ES-I3 (cell line): ENCODE data around the gene CACNA1C.

Experiments
- H3K36me3 ChIP-seq: 2 replicates; pipeline ENCODE4 v1.6.1; 2013; ENCODE audit warnings: mild to moderate bottlenecking, low read length, control low read depth, moderate library complexity; ENCODE audit not compliant: insufficient read depth
- H3K4me1 ChIP-seq: 2 replicates; pipeline ENCODE4 v1.6.1; 2013; ENCODE audit warnings: mild to moderate bottlenecking, control low read depth, low read length; ENCODE audit not compliant: insufficient read depth
- H3K9ac ChIP-seq: 2 replicates; pipeline ENCODE4 v1.6.1; 2013; ENCODE audit warnings: low read depth, mild to moderate bottlenecking, low read length, moderate library complexity
- H3K9me3 ChIP-seq: 2 replicates; pipeline ENCODE4 v1.6.1; 2013; ENCODE audit warnings: mild to moderate bottlenecking, low read length, moderate library complexity; ENCODE audit not compliant: control insufficient read depth, insufficient read depth

Gene CACNA1C

DNA sequence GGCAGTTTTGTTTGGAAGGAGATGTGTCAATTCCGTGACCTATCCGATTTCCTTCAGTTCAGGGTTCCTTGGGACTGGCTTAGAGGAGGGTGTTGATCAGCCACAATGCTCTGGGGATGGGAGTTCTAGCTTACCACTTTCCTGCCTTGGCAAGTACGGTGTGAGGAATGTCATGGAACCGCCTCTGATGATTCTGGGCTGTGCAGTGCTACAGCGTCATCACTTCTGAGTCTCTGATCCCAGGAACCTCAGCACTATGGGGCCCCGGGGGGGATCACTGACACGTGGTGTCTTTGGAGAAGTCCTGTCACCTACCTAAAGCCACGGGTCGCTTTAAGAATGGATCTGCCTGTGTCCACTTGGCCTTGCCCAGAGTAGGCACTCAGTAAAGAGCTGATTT, 470.5 kb downstream of the CACNA1C start:
- Histone ChIP-seq H3K4me1 (no peaks in the 10 kb centered on the region), H3K9ac (no peak overlapping the region), H3K36me3 (no peaks in the 10 kb centered on the region), H3K9me3 (no peaks in the 10 kb centered on the region)

DNA sequence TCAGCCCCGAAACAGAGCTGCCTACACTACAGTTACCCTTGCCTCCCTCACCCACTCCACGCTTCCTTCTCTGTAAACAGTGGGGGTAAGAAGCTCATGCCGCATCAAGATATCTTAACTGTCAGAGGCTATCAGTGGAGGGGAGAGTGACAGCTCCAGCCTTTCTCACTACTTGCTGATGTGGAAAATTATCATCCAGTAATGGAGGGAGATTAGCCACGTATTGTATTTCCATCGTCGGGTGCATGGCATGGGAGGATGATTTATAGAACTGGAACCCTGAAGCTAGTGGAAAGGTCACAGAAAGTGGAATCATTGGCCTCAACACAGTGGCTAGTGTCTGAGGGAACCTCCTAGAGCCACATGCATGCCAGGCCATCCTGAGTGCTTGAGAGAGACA, 471.1 kb downstream of the CACNA1C start:
- Histone ChIP-seq H3K4me1 (no peaks in the 10 kb centered on the region), H3K9ac (no peak overlapping the region), H3K36me3 (no peaks in the 10 kb centered on the region), H3K9me3 (no peaks in the 10 kb centered on the region)

- no peaks in the 10 kb centered on the region for H3K9me3 ChIP-seq
- no peaks in the 10 kb centered on the region for H3K36me3 ChIP-seq
- no peaks in the 10 kb centered on the region for H3K4me1 ChIP-seq
- no peak overlapping the region for H3K9ac ChIP-seq
Observed at GRCh38 chr12:2526371-2526770, 473.6 kb downstream of the CACNA1C start.

GRCh38 chr12:2528001-2528400, 475.2 kb downstream of the CACNA1C start:
- H3K36me3 ChIP-seq, result no peaks in the 10 kb centered on the region
- H3K9me3 ChIP-seq, result no peaks in the 10 kb centered on the region
- no peak overlapping the region for H3K9ac ChIP-seq
- no peaks in the 10 kb centered on the region for H3K4me1 ChIP-seq

DNA sequence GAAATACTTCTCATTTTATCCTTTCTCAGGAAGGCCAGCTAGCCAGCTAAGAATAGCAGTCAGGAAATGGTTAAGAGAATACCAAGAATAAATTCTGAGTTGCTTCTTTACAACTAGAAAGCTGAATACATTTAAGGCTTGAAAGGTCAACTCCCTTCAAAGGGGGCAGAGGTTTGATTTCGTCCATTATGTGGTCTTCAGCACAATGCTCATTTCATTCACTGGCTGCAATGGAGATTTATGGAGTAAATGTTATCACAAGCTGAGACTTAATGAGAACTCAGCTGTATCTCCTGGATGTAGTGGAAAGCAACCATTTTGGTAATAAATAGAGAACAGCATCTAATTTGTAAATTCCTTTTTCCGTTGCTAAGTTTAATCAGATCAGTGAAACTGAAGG, 477.0 kb downstream of the CACNA1C start:
- H3K36me3 ChIP-seq, result no peaks in the 10 kb centered on the region
- no peak overlapping the region for H3K9ac ChIP-seq
- no peaks in the 10 kb centered on the region for H3K9me3 ChIP-seq
- H3K4me1 ChIP-seq, result no peaks in the 10 kb centered on the region

- no peak overlapping the region for H3K9ac ChIP-seq
- H3K36me3 ChIP-seq, result no peaks in the 10 kb centered on the region
- no peaks in the 10 kb centered on the region for H3K9me3 ChIP-seq
- no peaks in the 10 kb centered on the region for H3K4me1 ChIP-seq
Observed at GRCh38 chr12:2531371-2531770, 478.6 kb downstream of the CACNA1C start.

DNA sequence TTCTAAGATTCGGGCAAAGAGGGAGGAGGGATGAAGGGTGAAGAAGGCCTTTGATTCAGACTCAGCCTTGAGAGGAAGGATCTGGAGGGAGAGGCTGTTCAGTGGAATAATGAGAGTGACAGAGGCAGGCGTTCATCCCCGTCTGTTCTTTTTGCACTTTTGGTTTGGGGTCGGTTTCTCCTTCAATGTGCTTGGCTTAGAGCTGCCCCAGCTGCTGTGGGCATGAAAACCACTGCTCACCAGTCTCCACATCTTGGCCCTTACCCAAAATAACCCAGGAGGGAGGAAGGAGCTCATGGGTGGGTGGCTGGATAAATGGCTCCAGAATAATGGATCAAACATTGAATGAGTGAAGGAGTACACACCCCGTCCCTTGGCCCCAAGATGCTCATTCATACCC, 480.2 kb downstream of the CACNA1C start:
- no peak overlapping the region for H3K9ac ChIP-seq
- no peaks in the 10 kb centered on the region for H3K9me3 ChIP-seq
- H3K4me1 ChIP-seq, result no peaks in the 10 kb centered on the region
- no peaks in the 10 kb centered on the region for H3K36me3 ChIP-seq

DNA sequence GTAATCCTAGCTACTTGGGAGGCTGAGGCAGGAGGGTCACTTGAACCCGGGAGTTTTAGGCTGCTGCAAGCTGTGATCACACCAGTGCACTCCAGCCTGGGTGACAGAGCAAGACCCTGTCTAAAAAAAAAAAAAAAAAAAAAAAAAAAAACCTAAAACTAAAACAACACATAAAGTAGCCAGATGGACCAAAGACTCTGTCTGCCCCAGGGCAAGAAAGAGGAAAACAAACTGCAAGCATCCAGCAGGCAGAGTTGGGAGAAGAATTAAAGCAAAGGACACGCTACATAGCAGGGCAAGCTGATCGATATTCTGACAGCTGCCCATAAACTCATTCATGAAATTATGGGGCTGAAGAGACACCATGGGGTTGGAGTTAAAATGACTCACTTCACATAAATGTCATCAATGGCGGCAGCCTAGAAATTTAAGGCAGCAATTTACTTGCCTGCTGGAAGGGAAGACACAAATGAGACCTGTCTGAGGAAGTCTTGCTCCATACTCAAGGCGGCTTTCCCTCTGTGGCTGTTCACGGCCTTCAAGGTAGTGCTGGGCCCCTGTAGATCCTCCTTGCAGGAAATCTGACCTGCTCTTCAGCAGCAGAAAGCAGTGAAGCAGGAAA, 482.9 kb downstream of the CACNA1C start:
- H3K9ac ChIP-seq, result no peak overlapping the region
- H3K9me3 ChIP-seq, result no peaks in the 10 kb centered on the region
- H3K36me3 ChIP-seq, result no peaks in the 10 kb centered on the region
- no peaks in the 10 kb centered on the region for H3K4me1 ChIP-seq

DNA sequence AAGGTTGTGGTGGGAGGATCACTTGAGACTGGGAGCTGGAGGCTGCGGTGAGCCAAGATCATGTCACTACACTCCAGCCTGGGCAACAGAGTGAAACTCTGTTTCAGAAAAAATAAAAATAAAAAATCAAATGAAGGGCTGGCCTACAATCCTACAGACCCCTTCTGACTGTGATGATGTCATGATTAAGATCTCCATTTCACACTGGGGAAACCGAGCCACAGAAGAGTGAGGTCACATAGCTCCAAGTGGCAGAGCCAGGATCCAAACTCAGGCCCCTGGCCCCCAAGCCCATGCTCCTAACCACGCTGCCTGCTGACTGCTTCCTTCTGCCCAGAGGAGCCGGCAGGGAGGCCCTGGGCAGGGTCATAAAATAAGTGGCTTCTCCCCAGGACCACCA, 483.9 kb downstream of the CACNA1C start:
- Histone ChIP-seq H3K4me1 (no peaks in the 10 kb centered on the region), H3K36me3 (no peaks in the 10 kb centered on the region), H3K9me3 (no peaks in the 10 kb centered on the region), H3K9ac (no peak overlapping the region)

DNA sequence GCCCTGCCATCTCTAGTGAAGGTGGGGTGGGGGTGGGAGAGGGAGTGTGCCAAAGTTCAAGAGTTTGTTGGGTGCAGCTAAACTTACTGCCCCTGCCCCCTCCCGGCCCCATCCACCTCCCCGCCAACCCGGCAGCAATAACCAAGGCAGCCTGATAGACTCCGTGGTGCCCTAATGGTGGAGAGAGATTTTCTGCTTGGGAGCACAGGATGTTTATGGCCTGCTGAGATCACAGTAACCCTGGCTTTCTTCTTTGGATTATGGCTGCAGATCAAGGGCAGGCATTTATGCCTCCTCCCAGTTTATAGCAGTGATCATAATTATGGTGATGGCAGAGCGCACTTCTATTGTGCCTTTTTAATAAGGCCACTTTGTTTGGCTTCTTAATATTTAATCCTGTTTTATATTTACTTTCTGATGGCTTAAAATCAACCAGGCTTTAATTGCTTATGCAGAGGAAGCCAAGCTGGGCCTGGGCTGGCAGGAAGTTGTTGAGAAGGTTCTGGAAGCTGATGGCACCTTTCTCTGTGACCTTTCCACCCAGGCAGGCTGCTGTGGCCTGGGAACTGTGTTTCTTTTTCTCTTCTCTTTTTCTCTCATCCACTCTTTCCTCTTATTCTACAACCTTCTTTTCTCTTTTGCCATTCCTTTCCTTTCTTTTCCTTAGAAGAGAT, 485.2 kb downstream of the CACNA1C start:
- Histone ChIP-seq H3K4me1 (no peaks in the 10 kb centered on the region), H3K9me3 (no peaks in the 10 kb centered on the region), H3K36me3 (no peaks in the 10 kb centered on the region), H3K9ac (no peak overlapping the region)

- Histone ChIP-seq H3K4me1 (no peaks in the 10 kb centered on the region), H3K9ac (no peak overlapping the region), H3K9me3 (no peaks in the 10 kb centered on the region), H3K36me3 (no peaks in the 10 kb centered on the region)
Observed at GRCh38 chr12:2539938-2540337, 487.2 kb downstream of the CACNA1C start.

DNA sequence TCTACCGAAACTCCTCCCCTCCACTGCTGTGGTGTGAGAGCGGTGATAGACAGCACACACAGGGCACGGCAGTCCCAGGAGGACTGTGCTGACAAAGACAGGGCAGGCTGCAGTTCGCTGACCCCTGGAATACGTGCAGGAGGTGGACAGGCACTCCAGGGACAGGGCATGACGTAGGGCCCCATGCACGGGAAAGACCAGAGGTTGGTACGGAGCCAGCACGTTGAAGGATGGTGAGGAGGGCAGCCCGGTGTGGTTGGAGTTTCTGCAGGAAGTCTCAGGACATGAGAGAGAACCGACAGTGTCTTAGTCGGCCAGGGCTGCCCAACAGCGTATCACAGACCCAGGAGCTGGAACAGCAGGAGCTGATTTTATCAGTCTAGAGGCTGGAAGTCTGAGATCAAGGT, 487.8 kb downstream of the CACNA1C start:
- Histone ChIP-seq H3K9ac (no peak overlapping the region), H3K36me3 (no peaks in the 10 kb centered on the region), H3K4me1 (no peaks in the 10 kb centered on the region), H3K9me3 (no peaks in the 10 kb centered on the region)

GRCh38 chr12:2541631-2542204, 488.9 kb downstream of the CACNA1C start:
- no peaks in the 10 kb centered on the region for H3K9me3 ChIP-seq
- H3K36me3 ChIP-seq, result no peaks in the 10 kb centered on the region
- H3K9ac ChIP-seq, result no peak overlapping the region
- no peaks in the 10 kb centered on the region for H3K4me1 ChIP-seq

DNA sequence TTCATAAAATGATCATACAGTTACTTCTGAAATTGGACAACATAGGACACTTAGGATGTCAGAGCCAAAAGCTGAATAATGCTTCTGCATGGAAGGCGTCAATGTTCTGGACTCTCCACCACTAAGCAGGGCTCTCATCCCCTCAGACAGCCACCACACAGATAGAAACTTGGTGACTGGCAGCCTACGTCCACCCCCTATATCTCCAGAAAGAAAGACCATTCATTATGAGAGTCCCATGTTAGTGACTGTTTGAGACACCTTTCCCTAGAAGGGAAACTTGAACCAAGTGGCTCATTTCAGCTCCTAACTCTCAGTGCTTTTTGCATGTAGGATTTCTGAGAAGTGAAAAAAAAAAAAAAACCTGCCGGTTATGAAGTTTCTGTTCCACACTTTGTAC, 491.0 kb downstream of the CACNA1C start:
- Histone ChIP-seq H3K4me1 (no peaks in the 10 kb centered on the region), H3K36me3 (no peaks in the 10 kb centered on the region), H3K9ac (no peak overlapping the region), H3K9me3 (no peaks in the 10 kb centered on the region)

DNA sequence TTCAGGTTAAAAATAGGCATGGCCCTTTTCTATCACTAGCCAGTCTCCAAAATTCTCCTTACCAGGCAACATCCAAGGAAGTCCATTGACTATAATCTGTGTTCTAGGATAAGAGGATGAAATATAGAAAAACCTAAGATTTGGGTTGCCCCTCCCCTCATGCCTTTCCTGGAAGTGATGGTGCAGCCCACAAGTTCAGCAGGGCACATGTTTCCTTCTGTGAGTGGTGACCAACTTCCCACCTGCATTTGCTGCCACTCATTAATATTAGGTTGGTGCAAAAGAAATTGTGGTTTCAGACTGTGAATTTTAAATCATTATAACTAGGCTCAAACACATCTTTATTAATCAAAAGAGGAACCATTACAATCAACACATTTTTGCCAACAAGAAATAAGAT, 491.4 kb downstream of the CACNA1C start:
- no peaks in the 10 kb centered on the region for H3K36me3 ChIP-seq
- no peaks in the 10 kb centered on the region for H3K9me3 ChIP-seq
- H3K9ac ChIP-seq, result no peak overlapping the region
- H3K4me1 ChIP-seq, result no peaks in the 10 kb centered on the region
